ENCODE results near the gene OR51G2.
"Not testable (repeated sequence)": the region's sequence is repeated elsewhere in the genome, so short reads cannot be mapped to it uniquely, and the experiment has no call there.

Gene OR51G2

GRCh38 chr11:4919250-4919649 is at the start of gene OR51G2:
Gene OR51G2 (minus strand): TSS chr11:4919350. CDS start chr11:4915663, 3,687 bp downstream.
- Histone ChIP-seq H3K4me3 (ENCODE audit: low read length) (no peak within 1 kb of the TSS), H3K9ac (ENCODE audit: low read length) (no peak within 1 kb of the TSS), H3K27ac (ENCODE audit: low read length) (no peak within 1 kb of the TSS), H3K4me1 (ENCODE audit: low read length) (peaks cover under 1% of the 10 kb centered on the region), H3K4me2 (ENCODE audit: low read length) (no peak within 1 kb of the TSS), H4K20me1 (ENCODE audit: insufficient read depth, low read length) (no peaks in the 10 kb centered on the region), H3K27me3 (ENCODE audit: low read depth, low read length) (no peaks in the 10 kb centered on the region), H3K9me3 (ENCODE audit: insufficient read depth, low read length) (no peaks in the 10 kb centered on the region), H3K36me3 (replicated peaks; ENCODE audit: low read depth, low read length) (no peaks in the 10 kb centered on the region), H2AFZ (ENCODE audit: low read depth, low read length) (no peak within 1 kb of the TSS), H3K79me2 (ENCODE audit: low read length) (no peaks in the 10 kb centered on the region)
- TF ChIP-seq CTCF (IDR thresholded peaks at IDR 0.05; ENCODE audit: low read depth, low read length): no peak
- TF ChIP-seq EZH2phosphoT487 (IDR thresholded peaks at IDR 0.05; ENCODE audit: low read depth): no peak

GRCh38 chr11:4962816-4963215 is 43.7 kb upstream of the OR51G2 start:
- Histone ChIP-seq H3K9me3 (ENCODE audit: insufficient read depth, low read length) (no peaks in the 10 kb centered on the region), H3K27ac (ENCODE audit: low read length) (no peak overlapping the region), H3K4me3 (ENCODE audit: low read length) (no peak overlapping the region), H3K4me2 (ENCODE audit: low read length) (no peak overlapping the region), H3K27me3 (ENCODE audit: low read depth, low read length) (no peaks in the 10 kb centered on the region), H2AFZ (ENCODE audit: low read depth, low read length) (no peak overlapping the region), H3K4me1 (ENCODE audit: low read length) (peaks cover 6% of the 10 kb centered on the region; the same call in 1 of the 2 replicates), H3K79me2 (ENCODE audit: low read length) (no peaks in the 10 kb centered on the region), H4K20me1 (ENCODE audit: insufficient read depth, low read length) (no peaks in the 10 kb centered on the region), H3K36me3 (replicated peaks; ENCODE audit: low read depth, low read length) (no peaks in the 10 kb centered on the region), H3K9ac (ENCODE audit: low read length) (no peak overlapping the region)
- TF ChIP-seq CTCF (IDR thresholded peaks at IDR 0.05; ENCODE audit: low read depth, low read length) (no peak), EZH2phosphoT487 (IDR thresholded peaks at IDR 0.05; ENCODE audit: low read depth) (no peak)

- Histone ChIP-seq H3K36me3 (replicated peaks; ENCODE audit: low read depth, low read length) (no peaks in the 10 kb centered on the region), H3K27ac (ENCODE audit: low read length) (no peak overlapping the region), H4K20me1 (ENCODE audit: insufficient read depth, low read length) (no peaks in the 10 kb centered on the region), H2AFZ (ENCODE audit: low read depth, low read length) (no peak overlapping the region), H3K4me2 (ENCODE audit: low read length) (0 out of 2 replicates have a peak overlapping the region, but pooled peaks have one; percentile 12), H3K27me3 (ENCODE audit: low read depth, low read length) (no peaks in the 10 kb centered on the region), H3K79me2 (ENCODE audit: low read length) (no peaks in the 10 kb centered on the region), H3K4me1 (ENCODE audit: low read length) (peaks cover 6% of the 10 kb centered on the region; the same call in 1 of the 2 replicates), H3K9me3 (ENCODE audit: insufficient read depth, low read length) (no peaks in the 10 kb centered on the region), H3K4me3 (ENCODE audit: low read length) (no peak overlapping the region), H3K9ac (ENCODE audit: low read length) (no peak overlapping the region)
- TF ChIP-seq CTCF (IDR thresholded peaks at IDR 0.05; ENCODE audit: low read depth, low read length) (no peak), EZH2phosphoT487 (IDR thresholded peaks at IDR 0.05; ENCODE audit: low read depth) (no peak)
Observed at GRCh38 chr11:4960877-4961276, 41.7 kb upstream of the OR51G2 start.

GRCh38 chr11:4957396-4957795 is 38.2 kb upstream of the OR51G2 start:
- H3K4me1 ChIP-seq (ENCODE audit: low read length): peaks cover 6% of the 10 kb centered on the region; the same call in 1 of the 2 replicates
- H3K79me2 ChIP-seq (ENCODE audit: low read length): no peaks in the 10 kb centered on the region
- no peak overlapping the region for H2AFZ ChIP-seq (ENCODE audit: low read depth, low read length)
- H3K36me3 ChIP-seq (replicated peaks; ENCODE audit: low read depth, low read length): no peaks in the 10 kb centered on the region
- no peak overlapping the region for H3K4me2 ChIP-seq (ENCODE audit: low read length)
- H3K27ac ChIP-seq (ENCODE audit: low read length): no peak overlapping the region
- no peaks in the 10 kb centered on the region for H3K27me3 ChIP-seq (ENCODE audit: low read depth, low read length)
- no peaks in the 10 kb centered on the region for H4K20me1 ChIP-seq (ENCODE audit: insufficient read depth, low read length)
- H3K4me3 ChIP-seq (ENCODE audit: low read length): no peak overlapping the region
- H3K9ac ChIP-seq (ENCODE audit: low read length): no peak overlapping the region
- TF ChIP-seq EZH2phosphoT487 (IDR thresholded peaks at IDR 0.05; ENCODE audit: low read depth) (no peak), CTCF (IDR thresholded peaks at IDR 0.05; ENCODE audit: low read depth, low read length) (no peak)
- H3K9me3 ChIP-seq (ENCODE audit: insufficient read depth, low read length): no peaks in the 10 kb centered on the region

- not testable (repeated sequence) for H3K4me1 ChIP-seq (ENCODE audit: low read length); H3K27me3 ChIP-seq (ENCODE audit: low read depth, low read length); H3K27ac ChIP-seq (ENCODE audit: low read length); H3K9me3 ChIP-seq (ENCODE audit: insufficient read depth, low read length); H4K20me1 ChIP-seq (ENCODE audit: insufficient read depth, low read length); H3K4me2 ChIP-seq (ENCODE audit: low read length); H3K79me2 ChIP-seq (ENCODE audit: low read length); H2AFZ ChIP-seq (ENCODE audit: low read depth, low read length); H3K9ac ChIP-seq (ENCODE audit: low read length); H3K36me3 ChIP-seq (replicated peaks; ENCODE audit: low read depth, low read length); H3K4me3 ChIP-seq (ENCODE audit: low read length)
Observed at GRCh38 chr11:4955613-4956012, 36.5 kb upstream of the OR51G2 start, which contains the start of gene OR51A2. Gene OR51A2 (minus strand): TSS chr11:4955713. CDS start chr11:4955713, 0 bp downstream.
